H1 (cell line): ENCODE data around the gene EPHB3. TPM values are rescaled to one million over a fixed set of nuclear protein-coding genes. Genes with fewer than 3 reads are reported as not detected.

Source experiments
- CTCF ChIA-PET: fragments of 300-600 bp; sonication (Branson Sonifier 250); formaldehyde crosslinking; loops from one replicate; lab custom pipeline; 2021; ENCODE audit not compliant: partially characterized antibody; lab: Charles Lee
- POLR2A ChIA-PET: fragments of 300-600 bp; sonication (Branson Sonifier 250); formaldehyde crosslinking; loops from one replicate; lab custom pipeline; 2021; ENCODE audit warnings: inconsistent platforms; ENCODE audit not compliant: partially characterized antibody; lab: Charles Lee
- DNase-seq, 2 experiments: peaks; one replicate each; pipeline versions ENCODE4 v3.0.0 to v3.0.0-alpha.2; 2010 to 2022; ENCODE audit warnings: low spot score in 2 of 2, low read depth in 1 of 2, mixed read lengths in 1 of 2
- FAIRE-seq: peaks from 2 replicates; lab custom pipeline; 2011; peaks lifted over from hg19 to GRCh38; lab: Jason Lieb, UNC
- H2AFZ ChIP-seq: 2 replicates; pipeline ENCODE4 v1.8.1; 2012; ENCODE audit warnings: low read length, inconsistent platforms
- H2AK5ac ChIP-seq: 2 replicates; pipeline ENCODE4 v1.6.1; 2013; ENCODE audit warnings: low read depth, low read length
- H2BK120ac ChIP-seq: replicated peaks from 2 replicates; pipeline ENCODE3; 2013; ENCODE audit warnings: low read depth, low read length, inconsistent platforms
- H2BK12ac ChIP-seq: 2 replicates; pipeline ENCODE4 v1.6.1; 2013; ENCODE audit warnings: low read depth, low read length
- H2BK15ac ChIP-seq: 2 replicates; pipeline ENCODE4 v1.6.1; 2013; ENCODE audit warnings: low read length
- H2BK20ac ChIP-seq: 2 replicates; pipeline ENCODE4 v1.6.1; 2013; ENCODE audit warnings: low read length
- H2BK5ac ChIP-seq: 2 replicates; pipeline ENCODE4 v1.6.1; 2013; ENCODE audit warnings: low read depth, low read length
- H3K14ac ChIP-seq: 2 replicates; pipeline ENCODE4 v1.6.1; 2013; ENCODE audit warnings: inconsistent platforms; ENCODE audit not compliant: insufficient read length
- H3K18ac ChIP-seq: 2 replicates; pipeline ENCODE4 v1.6.1; 2013; ENCODE audit warnings: low read length; ENCODE audit errors: extremely low read depth
- H3K23ac ChIP-seq: 2 replicates; pipeline ENCODE4 v1.6.1; 2013; ENCODE audit warnings: inconsistent platforms; ENCODE audit not compliant: insufficient read length
- H3K23me2 ChIP-seq: 2 replicates; pipeline ENCODE4 v1.6.1; 2013; ENCODE audit warnings: low read depth, low read length
- H3K27ac ChIP-seq: 2 replicates; pipeline ENCODE4 v1.6.1; 2011; ENCODE audit warnings: low read depth, low read length, inconsistent platforms
- H3K27me3 ChIP-seq, 4 experiments: replicated peaks in 1 of 4; 1 replicate in 1 of 4; 2 replicates in 3 of 4; pipeline versions ENCODE4 v1.6.1 to v1.8.1; 2011 to 2013; ENCODE audit warnings: low read length in 3 of 4, mild to moderate bottlenecking in 3 of 4, inconsistent platforms in 2 of 4, mixed read lengths in 2 of 4, moderate library complexity in 1 of 4; ENCODE audit not compliant: control insufficient read depth in 3 of 4, insufficient read depth in 3 of 4; ENCODE audit errors: extremely low read depth in 1 of 4
- H3K36me3 ChIP-seq, 4 experiments: 2 replicates each; pipeline versions ENCODE4 v1.6.1 to v1.8.1; 2011 to 2013; ENCODE audit warnings: mild to moderate bottlenecking in 4 of 4, low read length in 3 of 4, moderate library complexity in 2 of 4, control low read depth in 1 of 4, inconsistent platforms in 1 of 4; ENCODE audit not compliant: insufficient read depth in 4 of 4, control insufficient read depth in 2 of 4
- H3K4ac ChIP-seq: replicated peaks from 2 replicates; pipeline ENCODE3; 2013; ENCODE audit warnings: low read length, low read depth, mixed read lengths, inconsistent platforms; ENCODE audit not compliant: insufficient read length
- H3K4me1 ChIP-seq, 4 experiments: replicated peaks in 1 of 4; 1 replicate in 1 of 4; 2 replicates in 3 of 4; pipeline versions ENCODE4 v1.6.1 to v1.8.1; 2011 to 2013; ENCODE audit warnings: low read length in 3 of 4, inconsistent platforms in 2 of 4, mixed read lengths in 1 of 4; ENCODE audit not compliant: insufficient read depth in 4 of 4, control insufficient read depth in 3 of 4
- H3K4me2 ChIP-seq, 2 experiments: 2 replicates each; pipeline versions ENCODE4 v1.6.1 to v1.8.1; 2011 to 2013; ENCODE audit warnings: low read depth in 2 of 2, low read length in 2 of 2, control low read depth in 1 of 2, inconsistent platforms in 1 of 2, mild to moderate bottlenecking in 1 of 2; ENCODE audit not compliant: insufficient read depth in 1 of 2
- H3K4me3 ChIP-seq, 4 experiments: fragments of 200-600, 300-600 bp in 1 of 4; sonication (generic), shearing (Covaris generic), sonication (Bioruptor Twin) in 1 of 4; 2 replicates each; pipeline versions ENCODE4 v1.5.1 to v1.8.1; 2011 to 2016; ENCODE audit warnings: low read length in 4 of 4, low read depth in 3 of 4, control low read depth in 2 of 4, inconsistent platforms in 2 of 4, mild to moderate bottlenecking in 2 of 4, mixed read lengths in 1 of 4, moderate library complexity in 1 of 4; ENCODE audit not compliant: insufficient read depth in 2 of 4; ENCODE audit errors: extremely low read depth in 1 of 4
- H3K56ac ChIP-seq: replicated peaks from 2 replicates; pipeline ENCODE3; 2013; ENCODE audit warnings: low read depth, mild to moderate bottlenecking, mixed read lengths, low read length, inconsistent platforms; ENCODE audit not compliant: insufficient read length
- H3K79me1 ChIP-seq: 2 replicates; pipeline ENCODE4 v1.6.1; 2013; ENCODE audit warnings: low read depth, low read length, control low read depth
- H3K79me2 ChIP-seq, 2 experiments: 2 replicates each; pipeline versions ENCODE4 v1.6.1 to v1.8.1; 2012 to 2013; ENCODE audit warnings: low read length in 2 of 2, mild to moderate bottlenecking in 2 of 2, inconsistent platforms in 1 of 2; ENCODE audit not compliant: insufficient read depth in 2 of 2, control insufficient read depth in 1 of 2
- H3K9ac ChIP-seq, 4 experiments: replicated peaks in 1 of 4; 1 replicate in 1 of 4; 2 replicates in 3 of 4; pipeline versions ENCODE4 v1.6.1 to v1.8.1; 2011 to 2013; ENCODE audit warnings: low read depth in 3 of 4, low read length in 3 of 4, control low read depth in 2 of 4, mild to moderate bottlenecking in 2 of 4, moderate library complexity in 2 of 4, inconsistent platforms in 1 of 4; ENCODE audit errors: extremely low read depth in 1 of 4
- H3K9me3 ChIP-seq, 2 experiments: 2 replicates each; pipeline versions ENCODE4 v1.6.1 to v1.8.1; 2012 to 2013; ENCODE audit warnings: mild to moderate bottlenecking in 2 of 2, moderate library complexity in 2 of 2, control low read depth in 1 of 2, inconsistent platforms in 1 of 2, low read depth in 1 of 2, low read length in 1 of 2, mixed read lengths in 1 of 2; ENCODE audit not compliant: insufficient read depth in 2 of 2
- H4K20me1 ChIP-seq, 2 experiments: replicated peaks in 1 of 2; 2 replicates each; pipeline versions ENCODE3 to v1.8.1; 2011 to 2013; ENCODE audit warnings: inconsistent platforms in 2 of 2, low read length in 2 of 2, mild to moderate bottlenecking in 1 of 2; ENCODE audit not compliant: insufficient read depth in 2 of 2, control insufficient read depth in 1 of 2
- H4K5ac ChIP-seq: 2 replicates; pipeline ENCODE4 v1.6.1; 2013; ENCODE audit warnings: low read length, low read depth, mixed read lengths, inconsistent platforms; ENCODE audit not compliant: insufficient read length
- H4K8ac ChIP-seq: 2 replicates; pipeline ENCODE4 v1.8.0; 2013; ENCODE audit warnings: mild to moderate bottlenecking, moderate library complexity, low read length, inconsistent platforms; ENCODE audit not compliant: insufficient read depth; ENCODE audit errors: extremely low read depth
- H4K91ac ChIP-seq: replicated peaks from 2 replicates; pipeline ENCODE3; 2013; ENCODE audit warnings: low read length, mixed read lengths, inconsistent platforms; ENCODE audit not compliant: insufficient read length
- BRCA1 ChIP-seq: IDR thresholded peaks from 2 replicates; pipeline ENCODE4 v1.6.1; 2012; ENCODE audit warnings: low read depth, low read length, improper control_type of control experiment
- CEBPB ChIP-seq: IDR thresholded peaks from 2 replicates; pipeline ENCODE4 v1.6.1; 2012; ENCODE audit warnings: low read depth, low read length
- CHD2 ChIP-seq: IDR thresholded peaks from 2 replicates; pipeline ENCODE4 v1.6.1; 2012; ENCODE audit warnings: low read length, improper control_type of control experiment
- E2F6 ChIP-seq: IDR thresholded peaks from 2 replicates; pipeline ENCODE4 v1.6.1; 2012; ENCODE audit warnings: inconsistent platforms
- EGR1 ChIP-seq: IDR thresholded peaks from 2 replicates; pipeline ENCODE4 v1.6.1; 2011; ENCODE audit warnings: low read depth, low read length, borderline replicate concordance
- KDM5A ChIP-seq: fragments of 200-600 bp; IDR thresholded peaks from 2 replicates; pipeline ENCODE4 v1.7.1; 2012; ENCODE audit warnings: mild to moderate bottlenecking, low read length, inconsistent platforms, mixed read lengths
- POU5F1 ChIP-seq: IDR thresholded peaks from 2 replicates; pipeline ENCODE4 v1.6.1; 2011; ENCODE audit warnings: low read depth, mild to moderate bottlenecking, low read length, moderate library complexity
- RAD21 ChIP-seq, 2 experiments: IDR thresholded peaks in 1 of 2; conservative IDR thresholded peaks in 1 of 2; 2 replicates each; pipeline ENCODE4 v1.6.1; 2011; ENCODE audit warnings: low read depth in 2 of 2, low read length in 2 of 2, improper control_type of control experiment in 1 of 2, inconsistent platforms in 1 of 2, mild to moderate bottlenecking in 1 of 2, moderate library complexity in 1 of 2
- RNF2 ChIP-seq: fragments of 200-900, 300-1000 bp; sonication (generic); IDR thresholded peaks from 2 replicates; pipeline ENCODE4 v1.7.1; 2016; ENCODE audit warnings: borderline replicate concordance, low read depth, mild to moderate bottlenecking, antibody characterized with exemption, low read length; ENCODE audit not compliant: poor library complexity, severe bottlenecking; ENCODE audit errors: missing control alignments
- SP4 ChIP-seq: IDR thresholded peaks from 2 replicates; pipeline ENCODE4 v1.6.1; 2012; ENCODE audit warnings: low read length, inconsistent platforms
- TAF7 ChIP-seq: optimal IDR thresholded peaks from 2 replicates; pipeline ENCODE3; 2011; ENCODE audit warnings: low read depth, mild to moderate bottlenecking, inconsistent platforms, low read length, moderate library complexity, borderline replicate concordance
- TBP ChIP-seq: IDR thresholded peaks from 2 replicates; pipeline ENCODE4 v1.6.1; 2011; ENCODE audit warnings: low read depth, low read length, improper control_type of control experiment
- TCF12 ChIP-seq: IDR thresholded peaks from 2 replicates; pipeline ENCODE4 v1.6.1; 2011; ENCODE audit warnings: low read depth, mild to moderate bottlenecking, low read length
- WGBS, 2 experiments: shearing (Covaris generic) in 1 of 2; methylation state at CpG; one replicate each; pipeline versions ENCODE4 v1.1.6 to v1.1.7; 2013 to 2015; ENCODE audit warnings: low lambda C conversion rate in 2 of 2, mixed read lengths in 2 of 2, inconsistent platforms in 1 of 2, low coverage in 1 of 2, missing lambda C conversion rate in 1 of 2; ENCODE audit not compliant: insufficient replicate concordance in 2 of 2, insufficient coverage in 1 of 2, insufficient read length in 1 of 2; ENCODE audit errors: extremely low coverage in 1 of 2, missing lambda C conversion rate in 1 of 2; 5-methylcytosine and 5-hydroxymethylcytosine counted together
- polyA plus RNA-seq, 7 experiments: library from polyadenylated mRNA; depleted of rRNA in 3 of 7; stranded (reverse) in 5 of 7; unstranded in 2 of 7; fragments of >200 nt in 5 of 7; fragments of 200-250 nt in 2 of 7; gene quantifications; 1 replicate in 5 of 7; 2 replicates in 1 of 7; 4 replicates in 1 of 7; pipeline versions ENCODE4 v1.2.1 to v1.2.3, GENCODE V29; 2011 to 2013; ENCODE audit warnings: missing spikeins in 2 of 7, mixed read lengths in 2 of 7
- total RNA-seq: library from RNA; stranded (reverse); fragmentation: NEBNext Ultra II Directional; extraction: Animal tissue kit (Norgen Biotek cat#: 25700); gene quantifications from 2 replicates; pipeline ENCODE4 v1.2.1, GENCODE V29; 2021

Gene EPHB3
- total and polyA plus RNA-seq, 2 of the 8 experiments (the other 6 are each of a cell fraction or from before 2014, with no cell fraction given): 0.41 to 0.91 TPM

GRCh38 chr3:184578822-184579221 lies 17.2 kb downstream of the EPHB3 start:
- Histone ChIP-seq H3K18ac (no peak overlapping the region; the same call in 1 of the 2 replicates), H3K27me3 (peaks cover 4 to 31% (median 24%) of the 10 kb centered on the region in 4 experiments), H4K20me1 (no peaks in the 10 kb centered on the region), H2BK5ac (no peak overlapping the region), H4K91ac (no peak overlapping the region), H3K56ac (no peak overlapping the region), H3K4me1 (peaks cover 0 to 37% (median 26%) of the 10 kb centered on the region in 4 experiments; a peak in 6 of 7 replicates), H3K36me3 (no peaks in the 10 kb centered on the region), H3K14ac (no peak overlapping the region)
- POLR2A ChIA-PET: interaction anchor here (0.8 to 1.3 kb wide), 2 partner anchors 14 to 22 kb away, joined by 3 to 4 read pairs; no protein-coding TSS in a partner anchor
- CTCF ChIA-PET: interaction anchor here (0.7 to 2.0 kb wide), 6 partner anchors 13 to 199 kb away, joined by 3 to 9 read pairs (median 4); no protein-coding TSS in a partner anchor
- TF ChIP-seq CEBPB: no peak
- TF ChIP-seq EGR1: no peak
- no peak for TF ChIP-seq RAD21 (IDR thresholded peaks at IDR 0.05 in 1 of 2, conservative IDR thresholded peaks at IDR 0.05 in 1 of 2; ENCODE audit: low read depth in 2 of 2, low read length in 2 of 2)
- TF ChIP-seq TBP: no peak
- no peak for TF ChIP-seq POU5F1
- no peak for TF ChIP-seq E2F6
- TF ChIP-seq TAF7: no peak
- TF ChIP-seq RNF2: no peak
- no peak for TF ChIP-seq BRCA1
- TF ChIP-seq KDM5A: no peak
- TF ChIP-seq TCF12: no peak
- TF ChIP-seq SP4: no peak
- TF ChIP-seq CHD2: no peak
- TF ChIP-seq, all 59 proteins: peak for 0
- no peak overlapping the region for H3K23ac ChIP-seq
- H2BK120ac ChIP-seq: no peak overlapping the region
- peaks cover 10% of the 10 kb centered on the region; the same call in 1 of the 2 replicates for H3K23me2 ChIP-seq
- no peaks in the 10 kb centered on the region; the same call in 1 of the 2 replicates for H3K79me1 ChIP-seq
- DNase-seq (no peak), FAIRE-seq (no peak)
- H2AK5ac ChIP-seq: no peak overlapping the region; the same call in 1 of the 2 replicates
- H4K5ac ChIP-seq: no peak overlapping the region
- H3K79me2 ChIP-seq: no peaks in the 10 kb centered on the region
- H3K4me3 ChIP-seq: no peak overlapping the region
- no peak overlapping the region for H2BK12ac ChIP-seq
- H2BK20ac ChIP-seq: no peak overlapping the region
- H3K9me3 ChIP-seq: no peaks in the 10 kb centered on the region
- WGBS, 2 experiments: 65% methylated on average over 7 of the region's 7 CpGs; no CpG with 5 or more reads in 1 of the 2 experiments
- H3K4me2 ChIP-seq: no peak overlapping the region; a peak in 1 of 4 replicates
- H4K8ac ChIP-seq: no peak overlapping the region
- no peak overlapping the region for H3K4ac ChIP-seq
- no peak overlapping the region for H2AFZ ChIP-seq
- no peak overlapping the region for H3K9ac ChIP-seq
- no peak overlapping the region for H2BK15ac ChIP-seq
- no peak overlapping the region for H3K27ac ChIP-seq
